ENCODE results near the gene OR1A2. TPM values are rescaled to one million over a fixed set of nuclear protein-coding genes. Genes with fewer than 3 reads are reported as not detected.

Gene OR1A2
- total and polyA plus RNA-seq, 2 experiments from 2014 or later: not detected

DNA sequence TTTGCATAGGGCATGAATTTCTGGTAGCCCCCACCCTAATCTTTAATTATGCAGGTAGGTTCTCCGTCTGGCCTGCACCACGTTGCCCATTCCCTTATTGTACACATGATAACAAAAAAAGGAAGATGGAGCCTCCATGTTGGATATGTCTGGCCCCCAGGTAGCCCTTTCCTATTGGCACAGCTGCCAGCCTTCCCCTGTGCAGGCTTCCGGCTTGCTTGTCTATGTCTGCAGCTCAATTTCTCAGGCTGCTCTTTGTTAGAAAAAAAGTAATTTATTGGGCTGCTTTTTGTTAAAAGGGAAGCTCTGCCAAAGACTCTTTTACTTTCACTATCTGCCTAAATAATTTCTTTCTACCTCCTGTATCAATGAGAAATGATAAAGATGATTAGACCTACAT, 15.7 kb downstream of the OR1A2 start (continued):
- TF ChIP-seq REST (IDR thresholded peaks at IDR 0.05; ENCODE audit: unreplicated experiment) (no peak), NANOG (IDR thresholded peaks at IDR 0.05; ENCODE audit: borderline replicate concordance) (no peak), POLR2AphosphoS5 (IDR thresholded peaks at IDR 0.05; ENCODE audit: low read depth) (no peak), EZH2 (IDR thresholded peaks at IDR 0.05; ENCODE audit: low read depth, unreplicated experiment) (no peak), EZH2phosphoT487 (IDR thresholded peaks at IDR 0.05; ENCODE audit: unreplicated experiment) (no peak), ETS1 (IDR thresholded peaks at IDR 0.05) (no peak), ZNF331 (CRISPR knock-in tag; IDR thresholded peaks at IDR 0.05; ENCODE audit: low read depth) (no peak), STAT1 (IDR thresholded peaks at IDR 0.05; ENCODE audit: unreplicated experiment) (no peak), CTCF (conservative IDR thresholded peaks at IDR 0.05; ENCODE audit: low read depth in 2 of 2) (no peak), CREB1 (CRISPR knock-in tag; IDR thresholded peaks at IDR 0.05; ENCODE audit: low read depth) (no peak)

DNA sequence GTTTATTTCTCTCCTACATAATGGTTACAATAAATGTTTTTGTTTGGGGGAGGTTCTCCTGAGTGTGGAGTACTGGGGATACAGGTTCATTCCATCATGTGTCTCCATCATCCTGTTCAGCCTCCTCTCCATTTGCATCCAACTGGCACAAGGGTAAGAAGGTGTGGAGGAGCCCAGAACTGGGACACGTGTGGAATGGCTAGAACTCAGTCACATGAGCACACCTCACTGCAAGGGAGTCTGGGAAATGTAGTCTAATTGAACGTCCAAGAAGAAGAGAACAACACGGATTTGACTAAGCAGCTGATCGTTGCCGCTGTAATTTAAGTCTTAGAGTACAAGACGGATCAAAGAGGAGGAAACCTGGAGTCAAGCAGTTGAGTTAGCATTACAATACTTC, 16.3 kb downstream of the OR1A2 start:
- no peak overlapping the region for H3K4me3 Mint-ChIP-seq
- H3K27ac ChIP-seq (ENCODE audit: low read depth): no peak overlapping the region
- no peaks in the 10 kb centered on the region for H3K4me1 Mint-ChIP-seq
- H3K9me3 Mint-ChIP-seq: peaks cover 76% of the 10 kb centered on the region
- no peaks in the 10 kb centered on the region for H3K27me3 ChIP-seq (ENCODE audit: insufficient read depth)
- peak; percentile 58 for DNase-seq (ENCODE audit: low spot score)
- no peak overlapping the region for H3K4me2 ChIP-seq
- H3K36me3 ChIP-seq (ENCODE audit: insufficient read depth): no peaks in the 10 kb centered on the region
- H3K9me2 ChIP-seq (ENCODE audit: insufficient read depth): peaks cover 12% of the 10 kb centered on the region
- H3F3A ChIP-seq (replicated peaks; ENCODE audit: low read depth): no peaks in the 10 kb centered on the region
- H3K79me2 ChIP-seq (replicated peaks; ENCODE audit: insufficient read depth): no peaks in the 10 kb centered on the region
- H4K20me1 ChIP-seq (replicated peaks; ENCODE audit: insufficient read depth): no peaks in the 10 kb centered on the region
- no peak overlapping the region for H3K4me3 ChIP-seq
- peak; percentile 61; the same call in 2 of the 3 replicates for ATAC-seq
- H3K36me3 Mint-ChIP-seq (ENCODE audit: low read depth): no peaks in the 10 kb centered on the region; the same call in 2 of the 3 replicates
- H3K27ac Mint-ChIP-seq: no peak overlapping the region
- peak overlapping the region; percentile 3; the same call in 1 of the 2 replicates for H2AFZ ChIP-seq
- H3K27me3 Mint-ChIP-seq (ENCODE audit: insufficient read depth, low read depth, poor library complexity): peaks cover 2% of the 10 kb centered on the region
- H3K4me1 ChIP-seq (ENCODE audit: insufficient read depth): no peaks in the 10 kb centered on the region
- TF ChIP-seq CTCF (conservative IDR thresholded peaks at IDR 0.05; ENCODE audit: low read depth in 2 of 2): no peak
- TF ChIP-seq, protein P1, sequence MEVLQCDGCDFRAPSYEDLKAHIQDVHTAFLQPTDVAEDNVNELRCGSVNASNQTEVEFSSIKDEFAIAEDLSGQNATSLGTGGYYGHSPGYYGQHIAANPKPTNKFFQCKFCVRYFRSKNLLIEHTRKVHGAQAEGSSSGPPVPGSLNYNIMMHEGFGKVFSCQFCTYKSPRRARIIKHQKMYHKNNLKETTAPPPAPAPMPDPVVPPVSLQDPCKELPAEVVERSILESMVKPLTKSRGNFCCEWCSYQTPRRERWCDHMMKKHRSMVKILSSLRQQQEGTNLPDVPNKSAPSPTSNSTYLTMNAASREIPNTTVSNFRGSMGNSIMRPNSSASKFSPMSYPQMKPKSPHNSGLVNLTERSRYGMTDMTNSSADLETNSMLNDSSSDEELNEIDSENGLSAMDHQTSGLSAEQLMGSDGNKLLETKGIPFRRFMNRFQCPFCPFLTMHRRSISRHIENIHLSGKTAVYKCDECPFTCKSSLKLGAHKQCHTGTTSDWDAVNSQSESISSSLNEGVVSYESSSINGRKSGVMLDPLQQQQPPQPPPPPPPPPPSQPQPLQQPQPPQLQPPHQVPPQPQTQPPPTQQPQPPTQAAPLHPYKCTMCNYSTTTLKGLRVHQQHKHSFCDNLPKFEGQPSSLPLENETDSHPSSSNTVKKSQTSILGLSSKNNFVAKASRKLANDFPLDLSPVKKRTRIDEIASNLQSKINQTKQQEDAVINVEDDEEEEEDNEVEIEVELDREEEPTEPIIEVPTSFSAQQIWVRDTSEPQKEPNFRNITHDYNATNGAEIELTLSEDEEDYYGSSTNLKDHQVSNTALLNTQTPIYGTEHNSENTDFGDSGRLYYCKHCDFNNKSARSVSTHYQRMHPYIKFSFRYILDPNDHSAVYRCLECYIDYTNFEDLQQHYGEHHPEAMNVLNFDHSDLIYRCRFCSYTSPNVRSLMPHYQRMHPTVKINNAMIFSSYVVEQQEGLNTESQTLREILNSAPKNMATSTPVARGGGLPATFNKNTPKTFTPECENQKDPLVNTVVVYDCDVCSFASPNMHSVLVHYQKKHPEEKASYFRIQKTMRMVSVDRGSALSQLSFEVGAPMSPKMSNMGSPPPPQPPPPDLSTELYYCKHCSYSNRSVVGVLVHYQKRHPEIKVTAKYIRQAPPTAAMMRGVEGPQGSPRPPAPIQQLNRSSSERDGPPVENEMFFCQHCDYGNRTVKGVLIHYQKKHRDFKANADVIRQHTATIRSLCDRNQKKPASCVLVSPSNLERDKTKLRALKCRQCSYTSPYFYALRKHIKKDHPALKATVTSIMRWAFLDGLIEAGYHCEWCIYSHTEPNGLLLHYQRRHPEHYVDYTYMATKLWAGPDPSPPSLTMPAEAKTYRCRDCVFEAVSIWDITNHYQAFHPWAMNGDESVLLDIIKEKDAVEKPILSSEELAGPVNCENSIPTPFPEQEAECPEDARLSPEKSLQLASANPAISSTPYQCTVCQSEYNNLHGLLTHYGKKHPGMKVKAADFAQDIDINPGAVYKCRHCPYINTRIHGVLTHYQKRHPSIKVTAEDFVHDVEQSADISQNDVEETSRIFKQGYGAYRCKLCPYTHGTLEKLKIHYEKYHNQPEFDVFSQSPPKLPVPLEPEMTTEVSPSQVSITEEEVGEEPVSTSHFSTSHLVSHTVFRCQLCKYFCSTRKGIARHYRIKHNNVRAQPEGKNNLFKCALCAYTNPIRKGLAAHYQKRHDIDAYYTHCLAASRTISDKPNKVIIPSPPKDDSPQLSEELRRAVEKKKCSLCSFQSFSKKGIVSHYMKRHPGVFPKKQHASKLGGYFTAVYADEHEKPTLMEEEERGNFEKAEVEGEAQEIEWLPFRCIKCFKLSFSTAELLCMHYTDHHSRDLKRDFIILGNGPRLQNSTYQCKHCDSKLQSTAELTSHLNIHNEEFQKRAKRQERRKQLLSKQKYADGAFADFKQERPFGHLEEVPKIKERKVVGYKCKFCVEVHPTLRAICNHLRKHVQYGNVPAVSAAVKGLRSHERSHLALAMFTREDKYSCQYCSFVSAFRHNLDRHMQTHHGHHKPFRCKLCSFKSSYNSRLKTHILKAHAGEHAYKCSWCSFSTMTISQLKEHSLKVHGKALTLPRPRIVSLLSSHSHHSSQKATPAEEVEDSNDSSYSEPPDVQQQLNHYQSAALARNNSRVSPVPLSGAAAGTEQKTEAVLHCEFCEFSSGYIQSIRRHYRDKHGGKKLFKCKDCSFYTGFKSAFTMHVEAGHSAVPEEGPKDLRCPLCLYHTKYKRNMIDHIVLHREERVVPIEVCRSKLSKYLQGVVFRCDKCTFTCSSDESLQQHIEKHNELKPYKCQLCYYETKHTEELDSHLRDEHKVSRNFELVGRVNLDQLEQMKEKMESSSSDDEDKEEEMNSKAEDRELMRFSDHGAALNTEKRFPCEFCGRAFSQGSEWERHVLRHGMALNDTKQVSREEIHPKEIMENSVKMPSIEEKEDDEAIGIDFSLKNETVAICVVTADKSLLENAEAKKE (CRISPR knock-in tag; IDR thresholded peaks at IDR 0.05): no peak
